Mesendoderm (in vitro differentiated cells): ENCODE data around the gene NES.

Experiments
- DNase-seq: peaks from one replicate; pipeline ENCODE4 v3.0.0; 2013
- H2AK5ac ChIP-seq: 2 replicates; pipeline ENCODE4 v1.6.1; 2013; ENCODE audit warnings: low read length, inconsistent platforms
- H2BK120ac ChIP-seq: 2 replicates; pipeline ENCODE4 v1.6.1; 2013; ENCODE audit warnings: low read depth, mild to moderate bottlenecking, low read length, moderate library complexity, mixed read lengths
- H2BK15ac ChIP-seq: replicated peaks from 2 replicates; pipeline ENCODE4 v1.6.1; 2013; ENCODE audit warnings: low read depth, mild to moderate bottlenecking, moderate library complexity
- H2BK5ac ChIP-seq: 2 replicates; pipeline ENCODE4 v1.6.1; 2013; ENCODE audit warnings: low read length, inconsistent platforms
- H3K18ac ChIP-seq: 2 replicates; pipeline ENCODE4 v1.6.1; 2013; ENCODE audit warnings: mild to moderate bottlenecking, low read length, mixed read lengths
- H3K23ac ChIP-seq: one replicate; pipeline ENCODE4 v1.6.1; 2013; ENCODE audit warnings: low read length
- H3K27ac ChIP-seq: 2 replicates; pipeline ENCODE4 v1.5.1; 2013; ENCODE audit warnings: low read depth, mild to moderate bottlenecking, inconsistent platforms, low read length, moderate library complexity
- H3K27me3 ChIP-seq: 2 replicates; pipeline ENCODE4 v1.6.1; 2013; ENCODE audit warnings: low read length, control low read depth, mild to moderate bottlenecking, inconsistent platforms; ENCODE audit not compliant: insufficient read depth, poor library complexity
- H3K36me3 ChIP-seq: 2 replicates; pipeline ENCODE4 v1.6.1; 2013; ENCODE audit warnings: low read length, inconsistent platforms; ENCODE audit not compliant: control insufficient read depth, insufficient read depth
- H3K4ac ChIP-seq: one replicate; pipeline ENCODE4 v1.6.1; 2013; ENCODE audit warnings: low read depth, mild to moderate bottlenecking, low read length, moderate library complexity
- H3K4me1 ChIP-seq: 2 replicates; pipeline ENCODE4 v1.6.1; 2013; ENCODE audit warnings: low read depth, low read length, inconsistent platforms; ENCODE audit not compliant: control insufficient read depth
- H3K4me2 ChIP-seq: 2 replicates; pipeline ENCODE4 v1.6.1; 2013; ENCODE audit warnings: low read length
- H3K4me3 ChIP-seq: 2 replicates; pipeline ENCODE4 v1.5.1; 2013; ENCODE audit warnings: mild to moderate bottlenecking, low read length
- H3K56ac ChIP-seq: one replicate; pipeline ENCODE4 v1.6.1; 2013; ENCODE audit warnings: low read length
- H3K79me1 ChIP-seq: 2 replicates; pipeline ENCODE4 v1.6.1; 2013; ENCODE audit warnings: low read length, inconsistent platforms
- H3K79me2 ChIP-seq: 2 replicates; pipeline ENCODE4 v1.6.1; 2013; ENCODE audit warnings: mild to moderate bottlenecking, low read length; ENCODE audit not compliant: control insufficient read depth, insufficient read depth
- H3K9ac ChIP-seq: 2 replicates; pipeline ENCODE4 v1.6.1; 2013; ENCODE audit warnings: low read length, inconsistent platforms
- H4K5ac ChIP-seq: one replicate; pipeline ENCODE4 v1.6.1; 2013; ENCODE audit warnings: low read length
- H4K8ac ChIP-seq: one replicate; pipeline ENCODE4 v1.6.1; 2013; ENCODE audit warnings: low read depth, mild to moderate bottlenecking, control low read depth, low read length, moderate library complexity
- WGBS: extraction: QIAGEN DNeasy Blood & Tissue Kit; methylation state at CpG from one replicate; pipeline ENCODE4 v1.1.7; 2013; ENCODE audit warnings: low lambda C conversion rate, missing lambda C conversion rate; ENCODE audit not compliant: insufficient coverage; ENCODE audit errors: extremely low coverage; 5-methylcytosine and 5-hydroxymethylcytosine counted together

The NES gene

DNA sequence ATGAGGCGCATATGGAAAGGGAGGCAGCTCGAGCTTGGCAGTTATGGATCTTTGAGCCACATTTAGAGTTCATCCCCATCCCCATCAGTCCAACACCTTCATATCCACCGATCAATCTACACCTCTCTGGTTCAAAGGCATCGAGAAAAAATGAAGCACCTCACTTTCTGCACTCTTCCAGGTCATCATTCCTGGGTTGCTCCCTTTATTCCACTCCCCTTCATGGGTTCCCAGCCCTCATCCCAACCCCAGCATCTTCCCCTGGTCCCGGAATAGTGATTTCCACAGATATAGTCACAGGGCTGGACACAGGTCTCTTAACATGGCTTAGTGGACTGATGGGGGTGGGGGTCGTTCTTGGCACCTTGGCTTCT is 57.6 kb downstream of the NES start:
- no peak overlapping the region for H3K27ac ChIP-seq
- WGBS, result no CpG with 5 or more reads among the region's 6 CpGs
- H4K5ac ChIP-seq, result no peak overlapping the region
- H2BK120ac ChIP-seq, result no peak overlapping the region
- no peak for DNase-seq
- peaks cover 14% of the 10 kb centered on the region for H3K27me3 ChIP-seq
- no peak overlapping the region for H3K4me3 ChIP-seq
- no peak overlapping the region for H3K23ac ChIP-seq
- no peak overlapping the region for H4K8ac ChIP-seq
- no peak overlapping the region for H3K18ac ChIP-seq
- no peak overlapping the region for H3K4ac ChIP-seq
- no peaks in the 10 kb centered on the region for H3K4me1 ChIP-seq
- H3K36me3 ChIP-seq, result no peaks in the 10 kb centered on the region
- H3K79me2 ChIP-seq, result no peaks in the 10 kb centered on the region
- H3K9ac ChIP-seq, result no peak overlapping the region
- H3K4me2 ChIP-seq, result no peak overlapping the region
- H2AK5ac ChIP-seq, result no peak overlapping the region
- H2BK15ac ChIP-seq, result no peak overlapping the region
- no peak overlapping the region for H3K56ac ChIP-seq
- no peak overlapping the region for H2BK5ac ChIP-seq
- no peaks in the 10 kb centered on the region for H3K79me1 ChIP-seq

DNA sequence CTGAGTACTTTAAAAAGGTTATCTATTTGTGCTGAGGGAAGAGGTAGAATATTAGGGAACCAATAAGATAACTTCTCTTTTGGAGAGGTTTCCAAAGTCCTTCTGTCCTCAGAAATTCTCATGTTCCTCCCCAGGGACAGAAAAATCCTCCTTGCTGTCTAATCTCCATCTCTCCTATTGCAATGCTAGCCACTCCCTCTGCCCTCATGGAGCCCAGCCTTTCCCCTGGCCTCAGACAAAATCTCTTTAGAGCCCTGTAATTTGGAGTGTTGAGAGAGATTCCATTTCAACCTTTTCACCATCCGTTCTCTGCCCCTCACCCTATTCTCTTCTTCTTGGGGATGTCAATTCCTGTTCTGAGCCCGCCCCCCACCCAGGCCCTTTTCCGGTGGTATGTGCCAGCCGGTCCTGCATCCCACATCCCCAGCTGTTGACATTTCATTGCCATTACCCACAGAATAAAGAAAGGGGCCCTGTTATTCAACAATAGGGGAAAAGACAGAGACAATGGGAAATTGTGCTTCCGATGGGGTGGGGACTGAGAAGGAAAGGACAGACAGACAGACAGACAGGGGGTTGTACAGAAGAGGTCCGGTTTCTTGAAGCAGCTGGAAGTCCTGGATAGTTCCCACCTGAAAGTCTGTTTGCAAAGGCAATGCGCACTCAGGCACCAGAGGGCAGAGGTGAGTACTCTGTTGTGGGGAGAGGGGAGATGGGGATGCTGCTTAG is 58.2 kb downstream of the NES start, which contains the start of gene HAPLN2:
Gene HAPLN2, plus strand, starts transcription at position 563 of the 729 bp plus-strand sequence. CDS start 4,076 bp downstream, outside the sequence.
- WGBS, result no CpG with 5 or more reads among the region's 7 CpGs
- H2BK15ac ChIP-seq, result no peak within 1 kb of the TSS
- no peak within 1 kb of the TSS for H3K27ac ChIP-seq
- H3K27me3 ChIP-seq, result peaks cover 12% of the 10 kb centered on the region
- H3K9ac ChIP-seq, result no peak within 1 kb of the TSS
- H2AK5ac ChIP-seq, result no peak within 1 kb of the TSS
- H3K4ac ChIP-seq, result no peak within 1 kb of the TSS
- no peak within 1 kb of the TSS for H4K8ac ChIP-seq
- H3K18ac ChIP-seq, result no peak within 1 kb of the TSS
- no peak within 1 kb of the TSS for H2BK120ac ChIP-seq
- no peaks in the 10 kb centered on the region for H3K4me1 ChIP-seq
- H3K79me1 ChIP-seq, result no peaks in the 10 kb centered on the region
- no peak within 1 kb of the TSS for H3K4me3 ChIP-seq
- no peak within 1 kb of the TSS for H2BK5ac ChIP-seq
- peak; percentile 67 for DNase-seq
- H3K4me2 ChIP-seq, result no peak within 1 kb of the TSS
- H4K5ac ChIP-seq, result no peak within 1 kb of the TSS
- H3K23ac ChIP-seq, result no peak within 1 kb of the TSS
- no peaks in the 10 kb centered on the region for H3K79me2 ChIP-seq
- no peaks in the 10 kb centered on the region for H3K36me3 ChIP-seq
- H3K56ac ChIP-seq, result no peak within 1 kb of the TSS
